Activated T-cell treated with anti-CD3 and anti-CD28 coated beads for 24 hours (primary cell): ENCODE data around the gene CRYGA.
"Not testable (repeated sequence)": the region's sequence is repeated elsewhere in the genome, so short reads cannot be mapped to it uniquely, and the experiment has no call there.

Experiments
- DNase-seq: peaks from one replicate; pipeline ENCODE4 v3.0.0-alpha.2; 2020; ENCODE audit warnings: low read depth

CRYGA gene

DNA sequence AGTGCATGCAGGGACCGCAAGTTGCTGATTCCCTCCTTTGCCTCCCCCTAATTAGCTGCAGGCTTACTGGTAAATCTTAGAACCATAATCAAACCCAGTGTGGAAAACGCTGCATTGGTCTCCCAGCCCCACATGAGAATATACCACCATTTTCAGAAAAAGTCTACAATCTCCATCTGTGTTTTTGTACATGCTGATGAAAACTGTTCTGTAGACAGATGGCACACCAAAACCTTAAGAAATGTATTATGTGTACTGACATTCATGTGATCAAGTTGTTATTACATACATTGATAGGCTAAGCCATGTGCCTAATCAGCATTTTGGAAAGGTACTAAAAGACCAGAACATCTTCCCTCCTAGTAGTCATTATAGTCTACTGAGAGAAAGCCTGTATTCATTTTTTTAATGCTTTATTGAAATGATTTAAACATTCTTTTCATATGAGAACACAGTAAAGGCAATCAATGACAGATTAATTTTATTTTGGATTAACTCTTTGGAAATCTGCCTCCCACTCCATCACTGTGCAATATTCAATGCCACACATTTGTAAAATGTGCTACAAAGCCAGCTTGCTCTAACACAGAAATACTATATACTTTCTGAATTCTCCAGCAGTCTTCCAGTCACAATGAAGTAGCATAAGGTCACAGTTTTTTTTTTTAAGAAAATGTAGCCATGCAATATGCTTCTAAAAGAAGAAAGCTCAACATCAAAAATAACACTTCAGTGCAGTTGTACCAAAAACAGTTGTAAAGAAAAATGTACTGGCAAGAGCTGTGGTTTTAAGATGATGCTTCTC, 1.8 kb upstream of the CRYGA start:
- DNase-seq = no peak

GRCh38 chr2:208156439-208156838, 7.0 kb downstream of the CRYGA start:
- no peak for DNase-seq

DNA sequence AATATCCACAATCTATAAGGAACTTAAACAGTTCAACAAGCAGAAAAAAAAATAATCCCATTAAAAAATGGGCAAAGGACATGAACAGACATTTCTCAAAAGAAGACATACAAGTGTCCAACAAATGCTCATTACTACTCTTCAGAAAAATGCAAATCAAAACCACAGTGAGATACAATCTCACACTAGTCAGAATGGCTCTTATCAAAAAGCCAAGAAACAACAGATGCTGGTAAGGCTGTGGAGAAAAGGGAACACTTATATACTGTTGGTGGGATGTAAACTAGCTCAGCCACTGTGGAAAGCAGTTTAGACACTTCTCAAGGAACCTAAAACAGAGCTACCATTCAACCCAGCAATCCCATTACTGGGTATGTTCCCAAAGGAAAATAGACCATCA, 10.2 kb downstream of the CRYGA start:
- no peak for DNase-seq

DNA sequence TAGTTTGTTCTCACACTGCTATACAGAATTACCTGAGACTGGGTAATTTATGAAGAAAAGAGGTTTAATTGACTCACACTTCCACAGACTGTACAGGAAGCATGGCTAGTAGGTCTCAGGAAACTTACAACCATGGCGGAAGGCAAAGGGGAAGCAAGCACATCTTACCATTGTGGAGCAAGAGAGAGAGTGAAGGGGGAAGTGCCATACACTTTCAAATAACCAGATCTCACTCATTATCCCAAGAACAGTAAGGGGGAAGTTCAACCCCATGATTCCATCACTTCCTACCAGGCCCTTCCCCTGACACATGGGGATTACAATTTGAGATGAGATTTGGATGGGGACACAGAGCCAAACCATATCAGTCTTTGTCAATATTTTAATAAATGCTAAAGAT, 12.4 kb downstream of the CRYGA start:
- DNase-seq = no peak

- no peak for DNase-seq
These were observed 13.3 kb downstream of the CRYGA start for GRCh38 chr2:208150094-208150493.

DNA sequence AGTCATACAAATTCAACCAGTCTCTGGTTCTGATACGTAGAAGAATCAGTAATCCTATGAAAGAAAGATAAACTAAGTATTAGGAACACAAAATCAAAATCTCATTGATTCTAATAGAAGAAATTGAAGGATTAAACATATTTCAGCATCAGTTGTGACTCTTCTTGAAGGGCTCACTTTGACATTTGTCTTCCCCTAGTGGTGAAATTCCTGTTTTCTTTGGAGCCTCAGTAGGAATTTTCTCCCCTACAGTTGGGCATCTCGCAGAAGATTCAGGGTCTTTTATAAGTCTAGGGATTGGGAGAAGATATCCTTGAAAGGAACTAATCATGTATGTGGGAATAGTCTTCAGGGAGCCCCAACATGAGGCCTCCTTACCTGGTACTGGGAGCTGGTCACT, 14.6 kb downstream of the CRYGA start:
- no peak for DNase-seq

DNA sequence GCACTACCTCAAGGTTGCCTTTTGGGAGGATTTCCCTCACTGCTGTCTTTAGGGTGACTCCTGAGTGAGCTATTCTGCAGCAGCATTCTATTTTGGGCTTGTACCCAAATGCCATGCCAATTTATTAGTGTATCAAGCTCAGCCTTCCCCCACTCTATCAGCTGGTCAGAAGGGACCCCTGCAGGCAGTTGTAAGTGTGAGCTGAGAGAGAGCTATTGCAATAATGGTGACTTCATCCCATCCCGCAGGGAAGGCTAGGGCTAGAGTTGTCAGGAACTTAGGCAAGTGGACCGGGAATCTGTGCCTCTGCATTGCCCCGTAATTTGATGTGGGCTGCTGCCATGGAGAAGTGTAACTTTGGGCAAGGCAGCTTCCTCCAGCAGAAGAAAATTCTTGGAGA, 15.6 kb downstream of the CRYGA start:
- DNase-seq = no peak

DNA sequence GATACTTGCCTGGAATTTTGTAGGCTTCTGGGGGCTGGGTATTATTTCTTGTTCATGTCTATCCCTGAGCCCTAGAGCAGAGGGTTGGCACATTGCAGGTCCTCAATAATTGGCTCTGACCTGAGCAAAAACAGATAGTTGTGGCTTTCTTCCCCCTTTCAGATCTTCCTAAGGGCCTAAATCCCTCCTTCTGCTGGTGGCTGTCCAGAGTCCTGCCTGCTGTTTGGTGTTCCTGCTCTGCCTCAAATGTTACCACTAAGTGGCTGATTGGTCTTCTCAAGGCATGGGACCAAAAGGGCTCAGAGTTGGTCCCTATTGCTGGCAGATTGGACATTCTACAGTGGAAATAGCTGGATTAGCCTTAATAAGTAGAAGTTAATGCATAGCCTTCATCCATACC, 16.4 kb downstream of the CRYGA start:
- DNase-seq = no peak

DNA sequence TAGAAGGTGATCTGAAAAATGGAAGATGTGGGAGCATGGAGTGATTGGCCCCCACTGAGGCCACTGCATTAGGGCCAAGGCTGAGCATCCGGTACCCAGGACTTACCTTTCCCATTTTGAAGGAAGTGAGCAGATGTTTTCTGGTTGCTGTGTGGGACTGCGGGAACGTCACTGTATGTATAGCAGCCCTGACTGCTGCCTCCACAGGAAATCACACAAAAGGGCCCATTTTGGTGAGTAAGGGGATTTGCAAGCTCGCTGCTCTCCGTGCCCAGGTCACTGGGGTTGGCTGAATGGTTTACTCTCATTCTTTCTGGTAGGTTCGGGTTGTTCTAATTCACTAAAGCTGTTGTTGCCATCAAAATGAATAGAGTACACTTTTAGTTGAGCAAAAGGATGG, 17.4 kb downstream of the CRYGA start, which contains the start of gene CRYGB:
TSS of gene CRYGB (minus strand) at position 153 of the 400 bp plus-strand sequence. CDS start at position 115, 38 bp downstream.
- DNase-seq = no peak

- no peak for DNase-seq
These were observed 20.2 kb downstream of the CRYGA start for GRCh38 chr2:208142925-208143799.

GRCh38 chr2:208142240-208142924, 21.0 kb downstream of the CRYGA start:
- no peak for DNase-seq

GRCh38 chr2:208139447-208139846, 23.9 kb downstream of the CRYGA start:
- DNase-seq = no peak

- not testable (repeated sequence) for DNase-seq
These were observed 25.1 kb downstream of the CRYGA start for GRCh38 chr2:208138334-208138733.

DNA sequence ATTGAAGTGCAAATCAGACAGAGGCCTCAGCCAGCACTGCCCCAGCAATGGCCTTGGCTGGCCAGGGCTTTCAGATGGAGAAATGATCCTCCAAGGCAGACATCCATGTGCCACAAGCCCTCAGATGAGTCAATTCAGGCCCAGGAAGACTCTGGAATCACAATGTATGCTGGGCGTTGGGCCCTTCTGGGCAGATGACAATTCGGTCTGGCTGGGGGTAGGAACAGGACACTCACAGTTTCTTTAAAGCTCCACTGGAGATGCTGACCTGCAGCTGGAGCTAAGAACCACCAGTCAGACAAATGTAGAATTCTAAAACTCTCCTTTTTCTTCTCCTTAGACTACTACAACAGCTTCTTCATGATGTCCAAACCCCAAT, 26.7 kb downstream of the CRYGA start:
- DNase-seq = no peak

DNA sequence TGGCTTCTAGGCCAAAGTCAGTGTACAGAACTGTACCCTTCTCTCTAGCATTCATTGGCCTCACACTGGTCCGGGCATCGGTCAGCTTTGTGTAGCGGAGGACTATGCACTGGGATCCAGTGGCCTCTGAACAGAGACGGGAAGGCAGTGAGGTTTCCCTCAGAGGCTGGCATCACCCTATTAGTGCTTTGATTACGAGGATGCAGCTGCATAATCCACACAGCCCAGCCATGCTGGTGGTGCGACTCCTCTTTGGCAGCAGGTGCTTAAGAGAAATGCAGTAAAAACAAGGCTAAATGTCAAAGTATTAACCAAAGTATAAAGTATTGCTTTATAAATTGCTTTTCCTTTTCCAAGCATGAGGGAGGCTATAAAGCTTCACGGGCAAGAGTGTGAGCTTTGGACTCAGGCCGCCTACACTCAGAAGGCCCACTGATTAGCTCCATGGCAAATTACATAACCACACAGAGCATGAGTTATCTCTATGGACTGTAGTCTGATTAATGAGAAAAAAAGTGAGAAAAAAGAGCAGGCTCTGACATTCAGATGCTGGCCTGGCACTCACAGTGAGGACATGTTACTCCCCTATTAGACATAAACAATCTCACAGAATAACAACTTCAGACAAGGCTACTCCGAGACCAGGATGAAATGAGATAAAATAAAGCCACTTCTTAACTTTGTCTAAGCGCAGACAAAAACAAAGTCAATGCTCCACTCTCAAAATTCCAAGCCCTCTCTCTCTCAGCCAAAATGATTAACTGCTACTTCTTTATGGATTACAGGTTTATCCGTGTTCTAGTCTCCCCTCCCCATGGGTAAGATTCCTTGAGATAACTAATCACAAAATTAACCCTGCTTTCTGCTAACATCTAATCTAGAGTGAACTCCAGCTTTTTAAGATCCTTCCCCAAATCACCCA, 27.3 kb downstream of the CRYGA start:
- no peak for DNase-seq

- no peak for DNase-seq
These were observed 28.3 kb downstream of the CRYGA start for GRCh38 chr2:208134928-208135586.

DNA sequence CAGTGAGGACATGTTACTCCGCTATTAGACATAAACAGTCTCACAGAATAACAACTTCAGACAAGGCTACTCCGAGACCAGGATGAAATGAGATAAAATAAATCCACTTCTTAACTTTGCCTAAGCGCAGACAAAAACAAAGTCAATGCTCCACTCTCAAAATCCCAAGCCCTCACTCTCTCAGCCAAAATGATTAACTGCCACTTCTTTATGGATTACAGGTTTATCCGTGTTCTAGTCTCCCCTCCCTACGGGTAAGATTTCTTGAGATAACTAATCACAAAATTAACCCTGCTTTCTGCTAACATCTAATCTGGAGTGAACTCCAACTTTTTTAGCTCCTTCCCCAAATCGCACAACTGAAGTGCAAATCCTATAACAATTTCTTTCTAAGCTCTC, 32.7 kb downstream of the CRYGA start:
- DNase-seq = no peak

DNA sequence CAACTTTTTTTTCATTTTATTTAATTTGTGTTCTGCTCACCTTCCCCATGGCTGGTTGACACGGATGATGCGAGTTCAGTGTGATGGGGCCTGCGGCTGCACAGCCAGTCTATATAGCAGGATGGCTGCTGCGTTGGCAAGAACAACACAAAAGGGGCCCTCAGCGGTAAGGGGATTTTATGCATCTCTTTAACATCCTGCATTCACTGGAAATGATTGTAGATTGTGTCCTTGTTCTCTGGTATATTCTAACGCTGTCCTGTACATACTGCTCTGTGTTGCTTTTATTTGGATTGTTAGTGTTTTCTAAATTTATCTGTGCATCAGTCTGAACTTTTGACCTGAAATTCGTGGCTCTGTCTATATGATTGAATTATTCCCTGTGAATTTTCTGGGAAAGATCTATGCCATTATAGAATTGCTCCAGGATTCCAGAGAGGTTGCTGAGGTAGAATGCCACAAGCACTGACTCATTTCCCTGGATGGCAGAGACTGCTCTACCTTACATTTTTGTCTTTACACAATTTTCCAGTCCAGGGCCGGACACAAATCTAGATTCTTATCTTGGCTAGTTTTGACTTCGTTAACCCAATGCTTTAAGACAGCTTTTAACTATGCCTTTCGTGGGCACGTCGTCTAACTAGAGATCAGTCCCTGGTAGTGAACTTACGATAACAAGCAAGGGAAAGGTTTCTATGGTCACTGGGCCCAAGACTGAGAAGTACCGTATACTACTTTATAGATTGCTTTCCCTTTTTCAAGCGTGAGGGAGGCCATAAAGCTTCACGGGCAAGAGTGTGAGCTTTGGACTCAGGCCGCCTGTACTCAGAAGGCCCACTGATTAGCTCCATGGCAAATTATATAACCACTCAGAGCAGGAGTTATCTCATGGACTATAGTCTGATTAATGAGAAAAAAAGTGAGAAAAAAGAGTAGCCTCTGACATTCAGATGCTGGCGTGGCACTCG, 33.4 kb downstream of the CRYGA start, which contains the start of gene CRYGC:
TSS of gene CRYGC (minus strand) at position 85 of the 968 bp plus-strand sequence. CDS start at position 49, 36 bp downstream.
- no peak for DNase-seq

GRCh38 chr2:208128136-208128535, 35.3 kb downstream of the CRYGA start:
- no peak for DNase-seq

DNA sequence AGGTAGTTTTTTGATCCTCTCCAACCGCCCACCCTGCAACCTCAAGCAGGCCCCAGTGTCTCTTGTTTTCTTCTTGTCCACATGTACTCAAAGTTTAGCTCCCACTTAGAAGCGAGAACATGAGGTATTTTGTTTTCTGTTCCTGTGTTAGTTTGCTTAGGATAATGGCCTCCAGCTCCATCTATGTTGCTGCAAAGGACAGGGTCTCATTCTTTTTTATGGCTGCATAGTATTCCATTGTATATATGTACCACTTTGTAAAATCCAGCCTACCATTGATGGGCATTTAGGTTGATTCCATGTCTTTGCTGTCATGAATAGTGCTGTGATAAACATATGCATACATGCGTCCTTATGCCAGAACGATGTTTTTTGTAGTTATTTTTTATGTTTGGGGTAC, 36.3 kb downstream of the CRYGA start:
- no peak for DNase-seq
